GM19035 (cell line): Measurements from ENCODE around the gene CEACAM3.

ENCODE experiments used
- ATAC-seq: cut with Tn5 transposase; IDR thresholded peaks from one replicate; pipeline ENCODE4 v1.9.1; 2021; ENCODE audit not compliant: unreplicated experiment

Gene CEACAM3

DNA sequence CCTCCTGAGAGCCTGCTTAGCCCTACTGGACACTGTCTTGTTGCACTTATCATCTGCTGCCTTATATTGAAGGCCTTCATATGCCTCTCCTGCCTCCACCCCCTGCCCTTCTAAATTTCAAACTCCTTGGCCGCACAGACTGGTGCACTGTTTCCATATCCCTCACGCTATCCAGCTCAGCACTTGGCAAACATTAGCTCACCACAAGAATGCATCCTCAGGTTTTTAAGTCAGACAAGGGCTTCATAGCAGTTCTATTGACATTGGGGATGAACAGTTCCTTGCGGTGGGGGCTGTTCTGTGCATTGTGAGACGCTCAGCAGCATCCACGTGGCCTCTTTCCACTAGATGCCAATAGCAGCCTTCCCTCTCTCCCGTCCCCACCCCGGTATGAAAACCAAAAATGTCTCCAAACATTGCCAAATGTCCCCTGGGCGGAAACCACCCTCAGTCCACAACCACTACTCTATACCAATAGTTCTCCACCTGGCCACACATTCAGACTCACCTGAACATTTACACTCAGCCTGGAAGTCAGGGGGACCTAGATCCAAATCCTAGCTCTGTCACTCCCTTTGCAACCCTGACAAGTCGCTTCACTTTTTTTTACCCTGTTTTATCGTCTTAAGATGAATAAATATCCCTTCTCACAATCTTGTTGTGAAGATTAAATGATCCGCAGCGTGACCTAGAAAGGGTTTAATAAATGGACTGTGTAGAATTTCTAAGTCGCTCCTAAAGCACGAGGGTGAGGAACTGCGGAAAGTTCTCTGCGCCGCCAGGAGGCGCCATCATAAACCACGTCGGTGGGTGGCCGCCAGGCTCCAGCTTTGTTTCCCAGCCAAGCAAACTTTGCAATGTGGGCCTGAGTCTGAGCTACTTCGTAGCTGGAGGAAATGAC, 3.6 kb upstream of the CEACAM3 start:
- no peak for ATAC-seq

DNA sequence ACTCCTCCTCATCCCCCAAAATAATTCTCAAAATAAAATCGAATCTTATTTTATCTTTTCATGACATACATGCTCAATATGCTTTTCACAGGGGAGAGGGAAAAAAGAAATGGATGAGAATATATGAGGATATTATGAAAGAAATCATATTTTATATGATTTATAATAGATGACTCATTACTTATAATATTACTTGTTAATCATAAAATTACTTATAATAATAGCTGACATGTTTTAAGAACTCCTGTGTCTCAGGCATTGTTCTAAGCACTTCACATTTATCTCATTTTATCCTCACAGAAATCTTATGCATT, 3.0 kb upstream of the CEACAM3 start:
- ATAC-seq, result no peak

DNA sequence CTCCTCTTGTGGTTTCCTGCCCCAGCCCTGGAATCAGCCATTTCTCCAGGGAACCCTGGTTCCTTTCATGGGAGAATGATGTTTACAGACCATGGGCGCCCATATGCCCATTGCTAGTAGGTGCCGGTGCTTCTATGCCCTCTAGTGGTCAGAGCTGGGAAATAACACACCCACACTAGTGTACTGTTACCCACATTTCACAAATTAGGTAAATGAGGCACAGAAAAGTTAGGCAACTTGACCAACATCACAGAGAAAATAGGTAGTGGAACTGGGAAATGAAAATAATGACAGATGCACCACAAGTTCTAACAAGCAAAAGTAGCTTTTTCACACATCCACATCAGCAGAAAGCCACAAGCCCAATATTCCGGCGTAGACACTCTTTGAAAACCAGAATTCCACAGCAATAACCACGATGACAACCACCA, 1.3 kb upstream of the CEACAM3 start:
- ATAC-seq, result no peak

DNA sequence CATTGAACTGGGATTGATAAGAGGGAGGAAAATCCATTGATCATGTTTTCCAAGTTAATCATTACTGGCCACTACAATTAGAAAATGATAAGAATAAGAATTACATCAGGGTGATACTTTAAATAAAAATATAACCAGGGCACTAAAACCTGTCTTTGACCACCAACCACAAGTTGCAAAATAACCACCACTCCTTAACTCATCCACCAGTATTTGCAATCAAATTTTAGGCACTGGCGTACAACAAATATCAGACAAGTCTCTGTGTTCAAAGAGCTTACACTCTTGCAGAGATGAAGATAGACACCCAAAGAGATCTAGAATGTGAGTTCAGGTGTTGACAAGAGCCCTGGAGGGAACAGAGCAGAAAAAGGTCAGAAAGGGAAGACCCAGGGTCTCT, 514 bp downstream of the CEACAM3 start:
- ATAC-seq, result no peak

DNA sequence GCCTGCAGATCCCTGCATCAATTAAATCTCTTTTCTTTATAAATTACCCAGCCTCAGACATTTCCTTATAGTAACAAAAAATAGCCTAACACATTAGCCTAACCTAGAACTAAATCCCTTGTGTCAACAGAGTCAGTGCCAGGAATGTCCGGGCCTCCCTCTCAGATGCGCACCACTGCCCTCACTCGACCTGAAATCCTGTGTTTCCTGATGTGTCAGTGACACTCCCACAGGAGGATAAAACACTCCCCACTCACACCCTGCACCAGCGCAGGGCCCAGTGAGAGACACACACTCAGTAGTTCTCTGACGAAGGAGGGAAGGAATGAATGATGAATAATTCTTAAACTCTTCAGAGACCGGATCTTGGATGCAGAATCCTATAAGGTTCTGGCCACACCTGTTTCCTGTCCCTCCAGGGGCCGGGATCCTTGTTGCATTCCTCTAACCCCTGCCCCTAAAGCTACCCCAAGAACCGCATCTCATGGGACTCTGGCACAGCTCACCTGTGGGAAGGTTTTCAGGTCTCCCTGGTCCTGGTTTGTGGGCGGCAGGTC, 3.1 kb downstream of the CEACAM3 start:
- no peak for ATAC-seq

DNA sequence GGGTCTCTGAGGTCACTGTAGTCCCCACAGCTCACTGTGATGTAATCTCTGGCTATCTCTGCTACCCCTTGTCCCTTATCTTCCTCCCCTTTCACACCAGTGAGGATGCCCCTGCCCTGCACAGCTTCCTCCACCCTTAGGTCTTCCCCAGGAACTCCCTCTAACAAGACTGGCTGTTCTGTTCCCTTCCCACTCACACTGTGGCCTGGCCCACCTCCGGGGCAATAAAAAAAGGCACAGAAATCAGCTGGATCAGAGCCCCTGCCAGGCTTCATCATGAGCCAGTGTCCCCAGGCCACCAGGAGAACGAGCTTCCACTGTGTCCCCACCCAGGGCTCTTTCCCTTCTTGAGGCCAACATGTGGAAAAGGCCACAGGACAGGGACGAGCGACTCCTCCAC, 4.6 kb downstream of the CEACAM3 start:
- ATAC-seq, result no peak

DNA sequence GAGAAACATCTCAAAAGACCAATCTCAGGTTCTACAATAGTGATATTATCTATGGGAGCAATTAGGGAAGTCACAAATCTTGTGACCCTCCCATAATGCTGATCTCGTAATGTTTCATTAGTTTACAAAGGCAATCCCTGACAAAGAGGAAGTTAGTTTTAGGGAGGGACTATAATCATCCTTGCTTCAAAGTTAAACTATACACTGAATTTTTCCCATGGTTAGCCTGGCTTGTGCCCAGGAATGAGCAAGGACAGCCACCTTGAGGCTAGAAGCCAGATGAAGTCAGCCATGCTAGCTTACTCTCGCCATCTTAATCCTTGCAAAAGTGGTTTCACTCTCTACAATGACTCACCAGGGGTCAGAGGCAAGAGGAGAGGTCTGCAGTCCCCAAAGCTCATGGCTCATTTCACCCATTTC, 5.4 kb downstream of the CEACAM3 start:
- no peak for ATAC-seq

DNA sequence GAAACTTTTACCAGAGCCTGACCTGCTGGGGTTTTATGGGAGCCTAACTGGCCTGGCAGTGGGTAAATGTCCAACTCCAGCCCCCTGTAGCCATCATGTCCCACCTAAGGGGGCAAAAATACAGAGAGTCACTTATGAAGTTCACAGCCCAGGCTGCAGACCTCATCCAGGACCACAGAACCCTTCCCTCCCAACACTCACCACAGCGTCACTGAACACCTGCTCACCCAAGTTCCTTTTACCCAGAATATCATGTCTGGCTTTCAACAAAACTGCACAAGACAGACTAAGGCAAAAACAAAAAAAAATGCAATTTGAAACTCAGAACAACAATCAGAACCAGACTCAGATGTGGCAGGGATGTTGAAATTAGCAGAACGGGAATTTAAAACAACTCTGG, 6.4 kb downstream of the CEACAM3 start:
- ATAC-seq, result no peak

DNA sequence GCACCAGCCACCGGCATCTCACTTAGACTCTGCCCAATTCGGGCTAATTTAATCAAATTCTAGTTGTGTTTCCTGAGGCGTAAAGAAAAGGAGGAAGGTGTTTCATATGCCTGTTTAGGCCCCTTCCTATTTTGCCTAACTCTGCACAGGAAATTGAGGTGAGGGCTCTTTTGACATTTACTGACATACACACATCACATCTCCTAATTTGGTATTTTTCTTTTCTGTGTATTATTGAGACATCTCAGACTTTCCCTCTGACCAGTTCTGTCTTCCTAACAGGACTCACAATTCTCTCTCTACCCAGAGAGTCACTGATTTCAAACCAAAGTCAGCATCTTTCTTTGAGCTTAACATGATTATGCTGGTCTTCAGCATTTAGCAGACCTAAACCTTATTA, 7.9 kb downstream of the CEACAM3 start:
- no peak for ATAC-seq

DNA sequence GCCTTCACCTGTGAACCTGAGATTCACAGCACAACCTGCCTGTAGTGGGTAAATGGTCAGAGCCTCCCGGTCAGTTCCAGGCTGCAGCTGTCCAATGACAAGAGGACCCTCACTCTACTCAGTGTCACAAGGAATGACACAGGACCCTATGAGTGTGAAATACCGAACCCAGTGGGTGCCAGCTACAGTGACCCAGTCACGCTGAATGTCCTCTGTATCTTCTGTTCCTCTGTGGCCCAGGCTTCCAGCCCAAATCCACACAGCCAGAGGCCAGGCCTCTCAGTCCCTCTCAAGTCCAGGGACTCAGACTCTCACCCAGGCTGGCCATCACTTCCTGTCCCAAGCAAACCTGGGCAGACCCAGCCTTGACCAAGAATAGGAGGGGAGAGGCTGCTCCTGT, 10.8 kb downstream of the CEACAM3 start:
- no peak for ATAC-seq

DNA sequence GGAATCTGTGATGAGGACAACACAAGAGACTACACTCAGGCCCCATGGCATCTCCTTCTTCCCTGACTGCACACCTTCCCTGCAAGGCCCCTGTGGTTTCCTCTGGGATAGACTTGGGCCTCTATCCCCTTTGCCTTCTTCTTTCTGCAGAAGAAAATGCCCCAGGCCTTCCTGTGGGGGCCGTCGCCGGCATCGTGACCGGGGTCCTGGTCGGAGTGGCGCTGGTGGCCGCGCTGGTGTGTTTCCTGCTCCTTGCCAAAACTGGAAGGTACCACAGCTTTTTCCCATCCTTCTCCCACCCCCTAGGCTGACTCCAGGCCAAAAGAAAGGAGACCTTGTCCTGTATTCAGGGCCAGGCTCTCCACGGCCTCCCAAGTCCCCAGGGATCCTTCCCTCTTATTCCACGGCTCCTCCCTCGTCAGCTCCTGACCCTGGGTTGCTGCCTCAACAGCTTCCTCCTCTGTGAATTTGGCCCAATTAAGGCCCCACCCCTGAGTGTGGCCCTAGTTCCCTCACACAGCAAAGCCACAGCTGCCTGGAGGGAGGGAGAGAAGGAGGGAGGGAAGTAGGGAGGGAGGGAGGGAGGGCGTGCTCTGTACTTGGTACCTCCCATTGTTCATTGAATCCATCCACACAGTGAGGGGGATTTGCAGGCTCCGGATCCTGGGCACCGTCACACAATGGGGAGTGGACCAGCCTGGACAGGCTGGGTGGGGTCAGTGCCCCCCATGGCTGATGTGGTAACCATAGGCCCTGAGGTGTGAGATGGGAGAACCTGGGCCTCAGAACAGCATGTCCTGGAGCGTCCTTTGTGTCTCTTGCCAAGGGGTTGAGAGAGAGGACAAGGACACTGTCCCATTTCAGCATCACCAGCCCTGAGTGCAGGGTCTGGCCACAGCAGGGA, 12.5 kb downstream of the CEACAM3 start:
- no peak for ATAC-seq

DNA sequence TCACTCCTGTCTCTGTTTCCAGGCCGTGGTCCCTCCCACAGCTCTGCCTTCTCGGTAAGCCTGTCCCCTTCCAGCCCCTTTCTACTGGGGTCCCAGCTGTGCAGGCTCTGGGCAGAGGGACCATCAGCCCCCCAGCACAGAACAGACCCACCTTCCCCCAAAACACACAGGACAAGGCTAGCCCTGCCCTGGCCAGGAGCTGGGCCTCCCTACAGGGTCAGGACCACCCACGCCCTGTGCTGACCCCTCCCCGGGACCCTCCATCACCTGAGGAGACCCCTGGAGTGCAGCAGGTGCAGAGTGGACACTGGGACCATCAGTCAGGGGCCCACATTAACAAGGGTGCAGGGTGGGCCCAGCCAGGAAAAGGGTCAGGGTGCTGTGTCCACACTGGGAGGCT, 13.9 kb downstream of the CEACAM3 start:
- no peak for ATAC-seq

DNA sequence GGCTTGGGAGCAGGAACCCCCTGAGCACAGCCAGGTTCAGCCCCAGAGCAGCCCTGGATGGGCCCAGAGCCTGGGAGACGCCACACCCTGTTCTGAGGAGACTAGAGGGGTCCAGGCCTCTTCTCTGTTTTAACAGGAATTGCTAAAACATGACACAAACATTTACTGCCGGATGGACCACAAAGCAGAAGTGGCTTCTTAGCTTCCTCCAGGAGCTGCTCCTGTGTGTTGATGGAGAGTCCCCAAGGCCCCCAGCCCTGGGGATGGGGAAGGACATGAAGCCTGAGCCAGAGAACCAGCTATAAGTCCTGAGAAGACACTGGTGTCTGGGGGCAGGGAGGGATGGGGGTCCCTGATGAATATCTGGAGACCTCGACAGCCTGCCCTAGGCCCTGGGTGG, 14.6 kb downstream of the CEACAM3 start:
- ATAC-seq, result no peak

DNA sequence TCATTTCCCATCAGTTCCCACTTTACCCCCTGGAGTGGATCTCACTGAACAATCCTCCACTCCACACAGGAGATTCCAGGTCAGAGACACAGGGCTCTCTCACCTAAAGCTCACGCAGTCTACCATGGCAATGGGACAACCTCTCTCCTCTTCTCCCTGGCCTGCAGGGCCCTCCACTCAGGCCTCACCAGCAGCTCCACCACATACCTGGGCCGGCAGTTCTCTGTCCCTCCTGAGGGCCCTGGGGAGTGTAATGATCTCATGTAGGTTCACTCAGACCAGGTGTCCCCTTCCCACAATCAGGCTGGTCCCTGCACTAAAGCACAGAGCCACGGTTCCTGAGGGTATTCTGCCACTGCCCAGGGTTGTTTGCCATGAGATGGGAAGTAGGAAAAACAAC, 15.6 kb downstream of the CEACAM3 start:
- no peak for ATAC-seq

DNA sequence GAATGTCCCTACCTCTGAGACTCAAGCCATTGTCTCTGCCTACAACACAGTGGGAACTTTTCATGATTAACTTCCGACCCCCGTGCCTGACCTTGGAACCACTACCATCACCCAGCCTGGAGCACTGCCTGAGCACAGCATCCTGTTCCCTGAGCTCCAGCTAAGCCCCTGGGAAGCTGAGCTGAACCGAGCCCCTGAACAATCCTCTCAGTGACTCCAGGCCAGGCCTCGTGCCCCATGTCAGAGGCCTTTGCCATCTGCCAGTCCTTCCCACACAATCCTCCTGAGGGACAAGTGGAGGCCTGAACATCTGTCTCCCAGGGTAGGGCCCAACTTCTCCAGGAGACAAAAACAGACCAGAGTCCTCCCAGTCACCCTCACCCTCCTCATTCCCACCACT, 17.5 kb downstream of the CEACAM3 start:
- ATAC-seq, result no peak

DNA sequence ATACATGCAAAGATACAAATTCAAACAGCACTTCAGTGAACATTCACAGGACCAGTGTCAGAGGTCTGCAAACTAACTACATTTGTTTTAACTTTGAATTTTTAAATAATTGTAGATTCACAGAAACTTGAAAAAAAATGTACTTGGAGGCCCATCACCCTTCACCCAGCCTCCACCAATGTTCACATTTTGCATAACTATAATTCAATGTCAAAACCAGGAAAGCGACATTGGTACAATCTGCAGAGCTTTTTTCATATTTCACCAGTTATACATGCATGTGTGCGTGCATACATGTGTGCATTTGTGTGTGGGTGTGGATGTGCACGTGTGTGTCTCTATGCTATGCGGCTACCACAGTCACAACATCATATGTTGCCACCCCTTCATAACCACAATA, 18.9 kb downstream of the CEACAM3 start:
- ATAC-seq, result no peak

DNA sequence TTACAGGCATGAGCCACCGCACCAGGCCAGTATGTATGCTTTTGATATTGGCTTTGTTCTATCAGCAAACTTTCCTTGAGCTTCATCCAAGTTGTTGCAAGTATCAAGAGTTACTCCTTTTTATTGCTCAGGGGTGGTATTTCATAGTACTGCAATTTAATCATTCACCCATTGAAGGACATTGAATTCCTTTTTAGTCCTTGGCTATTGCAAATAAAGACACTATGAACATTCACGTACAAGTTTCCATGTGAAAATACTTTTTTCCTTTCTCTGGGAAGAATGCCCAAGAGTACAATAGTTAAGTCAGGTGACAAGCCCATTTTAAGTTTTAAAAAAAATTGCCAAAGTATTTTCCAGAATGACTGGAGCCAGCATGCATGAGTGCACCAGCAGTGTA, 20.4 kb downstream of the CEACAM3 start:
- no peak for ATAC-seq

DNA sequence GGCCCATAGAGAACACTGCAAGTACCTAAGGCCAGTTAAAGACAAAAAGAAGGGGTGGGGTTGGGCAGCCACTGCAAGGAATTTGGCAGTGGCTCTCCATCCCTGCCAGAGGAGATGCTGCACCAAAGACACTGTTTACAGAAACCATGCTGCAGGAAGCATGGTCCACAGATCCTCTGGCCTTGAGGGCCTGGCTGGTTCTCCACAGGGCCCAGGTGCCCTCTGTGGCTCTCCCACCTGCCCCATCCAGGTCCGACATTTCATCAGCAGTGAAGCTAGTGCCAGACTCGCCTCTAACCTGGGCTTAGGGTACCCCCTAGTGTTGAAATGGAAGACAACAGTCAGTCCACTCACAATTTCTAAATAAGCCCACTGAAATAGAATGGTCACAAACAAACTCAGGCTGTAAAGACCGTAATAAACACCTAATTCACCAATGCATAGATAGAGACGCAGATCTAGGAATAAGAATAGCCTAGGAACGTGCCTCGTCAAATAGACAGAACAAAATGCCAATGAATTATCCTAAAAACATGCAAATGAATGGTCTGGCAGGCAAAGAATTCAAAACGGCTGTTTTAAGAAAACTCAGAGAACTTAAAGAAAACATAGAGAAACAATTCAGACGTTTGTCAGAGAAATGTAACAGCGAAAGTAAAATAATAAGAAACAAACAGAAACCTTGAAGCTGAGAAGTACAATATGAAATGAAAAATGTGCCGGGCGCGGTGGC, 24.8 kb downstream of the CEACAM3 start:
- no peak for ATAC-seq

DNA sequence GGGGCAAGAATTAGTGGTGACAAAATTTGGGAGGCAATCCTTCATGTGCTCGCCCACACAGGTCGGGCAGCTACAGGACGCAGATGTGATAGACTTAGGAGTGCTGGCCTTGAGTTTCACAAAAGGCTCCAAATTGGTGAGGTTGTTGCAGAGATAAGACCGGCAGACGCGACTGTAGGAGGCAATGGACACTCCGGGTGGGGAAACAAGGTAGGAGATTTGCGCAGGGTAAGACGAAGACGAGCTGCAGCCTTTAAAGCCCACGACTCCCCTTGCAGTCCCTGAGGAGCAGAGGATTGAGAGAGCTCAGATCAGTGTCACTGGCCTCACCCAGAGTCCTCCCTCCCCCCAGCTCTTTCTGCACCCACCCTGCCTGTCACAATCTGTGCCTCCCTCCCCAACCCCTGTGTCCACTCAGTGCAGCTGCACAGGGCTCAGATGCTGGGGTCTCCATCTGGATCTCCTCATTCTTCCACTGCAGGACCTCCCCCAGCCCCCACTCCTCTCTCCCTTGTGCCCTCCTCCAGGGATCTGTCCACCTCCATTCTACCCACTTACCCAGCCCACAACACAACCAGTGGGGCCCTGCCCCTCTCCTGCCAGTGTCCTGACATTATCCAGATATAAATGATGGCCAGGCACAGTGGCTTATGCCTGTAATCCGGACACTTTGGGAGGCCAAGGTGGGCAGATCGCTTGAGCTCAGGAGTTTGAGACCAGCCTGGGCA, 41.8 kb downstream of the CEACAM3 start:
- no peak for ATAC-seq

DNA sequence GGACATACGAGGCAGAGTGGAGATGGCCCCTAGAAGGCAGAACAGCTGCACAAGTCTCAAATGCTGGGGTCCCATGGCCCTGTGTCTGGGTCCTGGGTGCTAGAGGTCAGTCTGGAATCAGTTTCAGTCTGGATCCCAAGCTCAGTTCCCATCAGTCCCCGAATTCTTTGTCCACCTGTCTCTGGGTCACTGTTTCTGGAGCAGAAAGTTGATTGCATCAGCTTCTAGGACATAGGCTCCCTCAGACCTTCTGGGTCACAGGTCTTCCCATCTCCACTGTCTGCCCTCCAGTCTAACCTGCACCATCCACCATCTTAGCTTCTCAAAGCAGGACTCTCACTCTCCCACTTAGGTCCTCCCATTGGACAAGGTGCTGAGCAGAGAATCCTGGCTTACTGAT, 42.8 kb downstream of the CEACAM3 start:
- ATAC-seq, result no peak

DNA sequence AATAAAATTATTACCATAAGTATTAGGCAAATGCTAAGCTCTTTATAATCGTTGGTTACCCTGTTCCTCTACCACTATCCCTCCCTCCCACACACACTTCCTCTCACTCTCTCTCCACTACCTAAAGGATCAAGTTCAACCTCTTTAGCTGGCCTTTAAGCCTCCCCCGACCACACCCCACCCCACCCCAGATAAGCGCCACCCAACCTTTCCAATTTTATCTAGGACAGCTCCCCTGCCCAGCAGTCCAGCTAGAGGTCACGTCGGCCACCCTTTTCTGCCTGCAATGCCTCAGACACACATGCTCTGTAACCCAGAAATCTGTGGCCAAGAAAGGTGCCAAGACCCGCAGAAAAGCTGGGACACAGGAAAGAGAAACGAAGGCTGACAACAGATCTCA, 47.0 kb downstream of the CEACAM3 start:
- no peak for ATAC-seq
